Islet precursor cell (in vitro differentiated cells): ENCODE results near the gene DGCR8.
A peak's percentile ranks its signal among the peaks of the same experiment; 100 is the strongest.

Experiments used
- DNase-seq: peaks from one replicate; pipeline ENCODE4 v3.0.0-alpha.2; 2018

Gene DGCR8

DNA sequence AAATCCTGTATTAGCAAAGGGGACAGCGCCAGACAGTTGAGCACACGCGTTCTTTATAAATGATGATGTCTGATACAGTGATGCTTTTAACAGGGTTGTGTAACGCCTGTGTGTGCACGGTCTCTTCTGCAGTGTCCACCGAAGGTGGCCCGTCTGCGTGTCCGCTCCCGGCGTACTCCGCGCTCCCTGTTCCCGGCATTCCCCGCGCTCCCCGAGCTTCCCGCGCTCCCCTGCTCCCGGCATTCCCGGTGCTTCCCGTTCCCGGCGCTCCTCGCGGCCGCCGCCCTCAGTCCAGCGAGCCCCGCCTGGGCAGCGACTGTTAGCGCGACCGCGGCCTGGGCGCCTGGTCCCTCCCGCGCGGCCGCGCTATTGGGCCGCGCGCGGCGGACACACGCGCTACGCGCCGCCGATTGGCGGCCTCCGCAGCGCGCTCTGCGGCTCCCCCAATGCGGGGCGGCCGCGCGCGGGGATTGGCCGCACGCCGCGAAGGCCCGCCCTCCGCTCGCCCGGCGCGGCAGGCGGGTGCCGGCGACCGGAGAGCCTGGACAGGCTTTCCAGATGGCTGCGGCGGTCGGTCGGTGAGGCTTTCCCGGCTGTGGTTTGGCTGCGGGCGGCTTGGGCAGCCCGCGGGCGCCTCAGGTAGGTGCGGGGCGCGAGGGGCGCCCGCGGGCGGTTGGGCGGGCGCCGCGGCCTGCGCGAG lies at the start of gene DGCR8:
DGCR8 (plus strand) TSS at position 497 of the 700 bp plus-strand sequence. CDS start 5,723 bp downstream, outside the sequence.
- DNase-seq, result peak; percentile 96

- no peak for DNase-seq
Measured at GRCh38 chr22:20031732-20032406, 48.2 kb upstream of the DGCR8 start.

GRCh38 chr22:20032407-20032991 lies 47.5 kb upstream of the DGCR8 start:
- no peak for DNase-seq

DNA sequence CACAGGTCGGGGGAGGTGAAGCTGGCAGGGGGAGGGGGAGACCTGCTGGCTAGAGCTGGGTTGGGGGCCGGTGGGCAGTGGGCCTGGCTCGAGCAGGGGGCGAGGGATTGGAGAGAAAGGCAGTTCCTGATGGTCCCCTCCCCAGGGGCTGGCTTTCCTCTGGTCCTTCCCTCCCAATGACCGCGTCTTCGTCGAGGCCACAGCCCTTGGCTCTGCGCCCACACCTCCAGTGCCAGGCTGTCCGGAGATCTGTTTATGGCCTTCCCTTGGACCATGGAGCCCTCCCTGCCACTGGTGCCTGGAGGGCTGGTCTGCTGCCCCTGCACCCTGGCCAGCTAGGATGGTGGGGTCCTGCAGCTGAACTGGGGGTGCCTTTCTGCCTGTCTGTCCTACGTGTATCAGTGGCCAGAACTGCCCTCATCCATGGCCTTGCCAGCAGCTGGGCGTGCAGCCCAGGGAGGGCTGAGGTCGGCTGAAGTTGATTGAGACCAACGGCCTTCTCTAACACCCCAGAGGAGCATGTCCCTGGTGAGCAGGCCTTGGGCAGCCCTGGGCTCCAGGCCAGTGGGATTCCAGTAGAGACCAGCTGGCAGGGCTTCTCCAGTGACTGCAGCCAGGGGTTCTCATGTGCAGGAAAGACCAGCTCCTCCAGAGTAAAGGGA lies 46.9 kb upstream of the DGCR8 start:
- DNase-seq, result no peak

GRCh38 chr22:20034143-20034542 lies 45.9 kb upstream of the DGCR8 start:
- no peak for DNase-seq

DNA sequence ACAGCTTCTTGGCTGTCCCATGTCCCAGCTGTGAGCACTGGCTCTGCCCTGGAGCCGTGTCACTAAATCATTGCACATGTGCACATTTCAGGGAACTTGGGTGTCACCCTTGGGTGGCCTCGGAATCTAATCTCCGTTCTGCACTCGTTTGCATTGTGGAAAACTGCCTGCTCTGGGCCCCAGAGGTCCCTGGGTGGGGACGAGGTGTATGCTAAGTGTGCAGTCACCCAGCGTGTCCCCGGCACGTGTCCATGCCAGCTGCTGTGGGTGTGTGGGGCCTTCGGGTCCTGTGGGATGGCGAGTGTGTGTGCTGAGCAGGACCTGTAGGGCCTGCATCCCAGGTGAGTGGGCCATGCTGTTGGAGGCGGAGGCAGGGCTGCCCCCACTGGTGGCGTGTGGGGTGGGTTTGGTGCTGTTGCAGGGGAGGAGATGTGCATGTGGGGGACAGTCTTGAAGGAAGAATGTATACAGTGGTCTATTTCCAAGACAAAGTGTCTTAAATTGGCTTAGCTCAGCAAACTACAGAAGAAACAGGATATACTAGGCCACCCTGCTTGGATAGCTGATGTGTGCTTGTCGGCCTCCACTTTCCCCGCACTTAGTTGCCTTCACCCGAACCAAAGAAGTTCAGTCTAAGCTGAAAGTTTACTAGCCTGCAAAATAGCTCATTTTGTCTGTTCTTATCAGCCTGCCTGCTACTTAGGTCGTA lies 44.5 kb upstream of the DGCR8 start:
- no peak for DNase-seq

- no peak for DNase-seq
Measured at GRCh38 chr22:20036084-20036482, 44.0 kb upstream of the DGCR8 start.

GRCh38 chr22:20036535-20037392 lies 43.3 kb upstream of the DGCR8 start:
- DNase-seq, result no peak

DNA sequence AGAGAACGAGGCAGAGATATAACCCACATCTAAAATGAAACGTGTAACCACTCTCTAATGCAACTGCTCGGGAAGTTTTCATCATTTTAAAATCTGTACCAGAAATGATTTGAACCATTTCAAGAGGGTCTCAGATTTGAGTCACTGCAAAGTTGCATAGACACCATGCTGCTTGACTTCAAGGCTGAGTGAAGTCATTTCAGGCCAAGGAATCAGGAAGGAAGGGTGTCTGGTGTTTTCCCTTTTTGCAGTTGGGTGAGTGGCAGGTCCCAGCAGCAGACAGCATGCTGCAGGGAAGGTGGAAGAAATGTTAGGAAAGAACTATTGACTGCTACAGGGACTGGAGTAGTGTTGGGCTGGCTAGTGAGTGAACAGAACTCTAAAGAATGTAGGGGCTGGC lies 42.6 kb upstream of the DGCR8 start:
- DNase-seq, result no peak

GRCh38 chr22:20038574-20038973 lies 41.5 kb upstream of the DGCR8 start:
- DNase-seq, result no peak

- no peak for DNase-seq
Measured at GRCh38 chr22:20039683-20040325, 40.2 kb upstream of the DGCR8 start.

- DNase-seq, result no peak
Measured at GRCh38 chr22:20040327-20041200, 39.5 kb upstream of the DGCR8 start.

DNA sequence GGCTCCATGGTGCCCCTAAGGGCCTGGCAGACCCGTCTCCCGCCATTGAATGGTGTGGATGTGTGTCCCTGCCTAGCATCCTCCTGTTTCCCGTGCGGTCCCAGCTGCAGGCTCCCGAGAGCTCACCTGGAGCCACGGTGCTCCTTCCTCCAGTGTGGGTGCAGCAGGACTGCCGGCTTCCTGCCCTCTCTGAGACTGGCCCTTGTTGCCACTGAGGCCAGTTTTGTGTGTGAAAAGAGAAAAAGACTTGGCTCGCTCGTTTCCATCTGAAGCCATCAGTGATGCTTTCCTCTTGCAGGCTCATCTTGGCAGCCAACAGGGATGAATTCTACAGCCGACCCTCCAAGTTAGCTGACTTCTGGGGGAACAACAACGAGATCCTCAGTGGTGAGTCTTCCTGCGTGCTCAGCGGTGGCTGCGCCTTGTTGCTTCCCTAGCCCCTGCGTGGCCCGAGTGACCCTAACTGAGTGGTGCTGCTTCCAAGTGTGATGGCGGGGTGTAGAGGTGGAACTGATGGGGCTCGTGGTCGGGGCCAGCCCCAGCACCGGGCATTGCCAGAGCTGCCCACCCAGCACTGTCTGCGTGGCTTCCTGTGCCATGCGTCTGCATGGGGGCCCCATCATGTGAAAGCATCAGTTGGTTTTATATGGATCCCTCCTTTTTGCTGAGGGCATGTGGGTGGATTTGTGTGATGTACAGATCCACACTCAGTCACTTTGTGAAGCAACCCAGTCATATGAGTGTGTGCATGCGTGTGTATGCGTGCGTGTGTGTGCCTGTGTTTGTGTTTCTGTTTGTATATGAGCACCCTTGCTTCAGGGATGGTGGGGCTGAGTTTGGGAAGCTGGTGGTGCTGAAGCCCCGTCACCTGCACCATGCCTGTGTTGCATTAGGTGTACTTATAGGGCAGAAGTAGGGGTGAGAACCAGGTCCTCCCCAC lies 36.7 kb upstream of the DGCR8 start:
- DNase-seq, result no peak

- DNase-seq, result no peak
Measured at GRCh38 chr22:20043997-20044342, 36.1 kb upstream of the DGCR8 start.

- DNase-seq, result no peak
Measured at GRCh38 chr22:20044495-20045151, 35.4 kb upstream of the DGCR8 start.

DNA sequence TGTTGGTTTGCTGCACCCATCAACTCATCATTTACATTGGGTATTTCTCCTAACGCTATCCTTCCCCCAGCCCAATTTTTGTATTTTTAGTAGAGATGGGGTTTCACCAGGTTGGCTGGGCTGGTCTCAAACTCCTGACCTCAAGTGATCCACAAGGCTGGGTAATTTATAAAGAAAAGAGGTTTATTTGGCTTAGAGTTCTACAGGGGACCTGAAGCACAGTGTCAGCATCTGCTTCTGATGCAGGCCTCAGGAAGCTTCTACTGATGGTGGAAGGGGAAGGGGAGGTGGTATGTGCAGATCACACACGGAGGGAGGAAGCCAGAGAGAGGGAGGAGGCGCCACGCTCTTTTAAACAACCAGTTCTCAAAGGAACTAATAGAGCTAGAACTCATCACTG lies 33.3 kb upstream of the DGCR8 start:
- no peak for DNase-seq

DNA sequence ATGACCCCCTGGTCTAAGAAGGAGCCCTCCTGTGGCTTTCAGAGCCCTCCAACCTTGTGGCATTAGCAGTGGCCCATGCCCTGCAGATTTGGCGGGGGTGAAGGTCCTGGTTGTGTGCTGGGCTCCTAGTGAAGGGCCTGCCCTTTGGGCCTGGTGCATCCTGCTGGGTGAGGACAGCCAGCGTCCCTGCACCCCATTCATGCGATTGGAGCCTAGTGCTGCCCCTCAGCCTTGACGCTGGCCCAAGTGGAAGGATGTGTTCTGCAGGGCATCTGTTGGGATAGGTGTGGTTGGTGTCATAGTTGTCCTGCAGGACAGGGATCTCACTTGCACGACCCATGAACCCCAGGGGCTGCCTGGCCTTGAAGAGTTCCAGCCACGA lies 28.1 kb upstream of the DGCR8 start:
- no peak for DNase-seq

- no peak for DNase-seq
Measured at GRCh38 chr22:20052309-20053259, 27.5 kb upstream of the DGCR8 start.
